WTC11 (cell line): ENCODE data around the gene CAMK2D. TPM values are rescaled to one million over a fixed set of nuclear protein-coding genes. Genes with fewer than 3 reads are reported as not detected.

ENCODE experiments used
- ATAC-seq: fragments of 200-7000 bp; cut with Tn5 transposase; 2 replicates; pipeline ENCODE4 v1.10.0; 2021; ENCODE audit warnings: mild to moderate bottlenecking, moderate library complexity
- CTCF ChIA-PET: fragments of 300-600 bp; sonication (Branson Sonifier 250); formaldehyde crosslinking; loops from one replicate; lab custom pipeline; 2021; ENCODE audit warnings: antibody characterized with exemption; lab: Charles Lee
- POLR2A ChIA-PET: fragments of 350-600 bp; sonication (Branson Sonifier 250); formaldehyde crosslinking; loops from one replicate; lab custom pipeline; 2021; ENCODE audit warnings: antibody characterized with exemption; lab: Charles Lee
- DNase-seq: peaks from one replicate; pipeline ENCODE4 v3.0.0; 2021; ENCODE audit warnings: low spot score
- H3K27ac Mint-ChIP-seq: 2 replicates; pipeline ENCODE4 v1.8.0; 2021; ENCODE audit warnings: mixed read lengths
- H3K27me3 Mint-ChIP-seq: 2 replicates; pipeline ENCODE4 v1.8.0; 2021; ENCODE audit warnings: low read depth, mild to moderate bottlenecking, moderate library complexity, mixed read lengths
- H3K36me3 Mint-ChIP-seq: 2 replicates; pipeline ENCODE4 v1.8.0; 2021; ENCODE audit warnings: mixed read lengths
- H3K4me1 Mint-ChIP-seq: 2 replicates; pipeline ENCODE4 v1.8.0; 2022; ENCODE audit warnings: mixed read lengths
- H3K4me3 Mint-ChIP-seq: 2 replicates; pipeline ENCODE4 v1.8.0; 2021; ENCODE audit warnings: mild to moderate bottlenecking, moderate library complexity, mixed read lengths
- H3K9me3 Mint-ChIP-seq: 2 replicates; pipeline ENCODE4 v1.8.0; 2021; ENCODE audit warnings: mixed read lengths
- CBFB ChIP-seq: sonication (generic); formaldehyde crosslinking; IDR thresholded peaks from 2 replicates; pipeline ENCODE4 v1.8.1; 2022; ENCODE audit warnings: mild to moderate bottlenecking, low read depth, missing genetic modification reagents
- ESRRA ChIP-seq: sonication (generic); formaldehyde crosslinking; IDR thresholded peaks from 2 replicates; pipeline ENCODE4 v1.8.1; 2022; ENCODE audit warnings: mild to moderate bottlenecking, missing genetic modification reagents, borderline replicate concordance
- HMGA2 ChIP-seq: fragments of 250-450 bp; sonication (Bioruptor Pico); IDR thresholded peaks from 2 replicates; pipeline ENCODE4 v1.4.0; 2021; ENCODE audit warnings: mild to moderate bottlenecking, moderate library complexity
- NFE2L1 ChIP-seq: sonication (generic); formaldehyde crosslinking; IDR thresholded peaks from 2 replicates; pipeline ENCODE4 v1.8.1; 2023; ENCODE audit warnings: missing genetic modification reagents
- NR3C1 ChIP-seq: sonication (generic); formaldehyde crosslinking; conservative IDR thresholded peaks from 2 replicates; pipeline ENCODE4 v1.8.1; 2023; ENCODE audit warnings: low read depth, mild to moderate bottlenecking, missing genetic modification reagents
- USF1 ChIP-seq: sonication (generic); formaldehyde crosslinking; IDR thresholded peaks from 2 replicates; pipeline ENCODE4 v1.8.0; 2022; ENCODE audit warnings: mild to moderate bottlenecking, missing genetic modification reagents
- ZNF219 ChIP-seq: sonication (generic); formaldehyde crosslinking; IDR thresholded peaks from 2 replicates; pipeline ENCODE4 v1.8.0; 2023; ENCODE audit warnings: missing genetic modification reagents, mild to moderate bottlenecking, borderline replicate concordance
- ZNF263 ChIP-seq: sonication (generic); formaldehyde crosslinking; IDR thresholded peaks from 2 replicates; pipeline ENCODE4 v1.8.1; 2022; ENCODE audit warnings: low read depth, mild to moderate bottlenecking, moderate library complexity, missing genetic modification reagents
- ZNF416 ChIP-seq: fragments of 250-450 bp; sonication (Bioruptor Pico); IDR thresholded peaks from 2 replicates; pipeline ENCODE4 v1.9.0; 2021; ENCODE audit warnings: mild to moderate bottlenecking, inconsistent platforms
- ZSCAN18 ChIP-seq: fragments of 250-450 bp; sonication (Bioruptor Pico); IDR thresholded peaks from 2 replicates; pipeline ENCODE4 v2.1.2; 2022; ENCODE audit warnings: mild to moderate bottlenecking, moderate library complexity
- total RNA-seq: library from RNA; stranded (reverse); gene quantifications from 3 replicates; pipeline ENCODE4 v1.2.3, GENCODE V29; 2021
- TF ChIP-seq, protein P1 (sequence below): fragments of 250-450 bp; sonication (Bioruptor Pico); IDR thresholded peaks from 2 replicates; pipeline ENCODE4 v1.9.0; 2021; ENCODE audit warnings: mild to moderate bottlenecking, borderline replicate concordance
- TF ChIP-seq, protein P2 (sequence below): sonication (generic); formaldehyde crosslinking; IDR thresholded peaks from 2 replicates; pipeline ENCODE4 v1.8.1; 2023; ENCODE audit warnings: mild to moderate bottlenecking, missing genetic modification reagents, moderate library complexity
- TF ChIP-seq, protein P3 (sequence below): sonication (generic); formaldehyde crosslinking; IDR thresholded peaks from 2 replicates; pipeline ENCODE4 v1.8.0; 2022; ENCODE audit warnings: mild to moderate bottlenecking, missing genetic modification reagents

CAMK2D gene
- total RNA-seq, 1 experiment from 2014 or later = 16.5 TPM

DNA sequence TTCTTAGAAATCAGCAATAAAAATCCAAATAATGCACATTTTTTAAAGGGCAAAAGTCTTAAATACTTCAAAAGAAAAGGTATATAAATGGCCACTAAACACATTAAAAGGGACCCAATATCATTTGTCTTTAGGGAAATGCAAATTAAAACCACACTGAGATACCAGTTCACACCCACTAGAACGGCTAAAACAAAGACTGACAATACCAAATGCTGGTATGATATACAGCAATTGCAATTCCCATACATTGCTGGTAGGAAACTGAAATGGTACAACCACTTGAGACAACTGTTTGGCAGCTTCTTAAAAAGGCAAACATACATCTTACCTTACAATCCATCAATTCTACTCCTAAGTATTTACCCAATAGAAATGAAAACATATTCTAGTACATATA lies 33.7 kb downstream of the CAMK2D start (continued):
- TF ChIP-seq, protein P1, sequence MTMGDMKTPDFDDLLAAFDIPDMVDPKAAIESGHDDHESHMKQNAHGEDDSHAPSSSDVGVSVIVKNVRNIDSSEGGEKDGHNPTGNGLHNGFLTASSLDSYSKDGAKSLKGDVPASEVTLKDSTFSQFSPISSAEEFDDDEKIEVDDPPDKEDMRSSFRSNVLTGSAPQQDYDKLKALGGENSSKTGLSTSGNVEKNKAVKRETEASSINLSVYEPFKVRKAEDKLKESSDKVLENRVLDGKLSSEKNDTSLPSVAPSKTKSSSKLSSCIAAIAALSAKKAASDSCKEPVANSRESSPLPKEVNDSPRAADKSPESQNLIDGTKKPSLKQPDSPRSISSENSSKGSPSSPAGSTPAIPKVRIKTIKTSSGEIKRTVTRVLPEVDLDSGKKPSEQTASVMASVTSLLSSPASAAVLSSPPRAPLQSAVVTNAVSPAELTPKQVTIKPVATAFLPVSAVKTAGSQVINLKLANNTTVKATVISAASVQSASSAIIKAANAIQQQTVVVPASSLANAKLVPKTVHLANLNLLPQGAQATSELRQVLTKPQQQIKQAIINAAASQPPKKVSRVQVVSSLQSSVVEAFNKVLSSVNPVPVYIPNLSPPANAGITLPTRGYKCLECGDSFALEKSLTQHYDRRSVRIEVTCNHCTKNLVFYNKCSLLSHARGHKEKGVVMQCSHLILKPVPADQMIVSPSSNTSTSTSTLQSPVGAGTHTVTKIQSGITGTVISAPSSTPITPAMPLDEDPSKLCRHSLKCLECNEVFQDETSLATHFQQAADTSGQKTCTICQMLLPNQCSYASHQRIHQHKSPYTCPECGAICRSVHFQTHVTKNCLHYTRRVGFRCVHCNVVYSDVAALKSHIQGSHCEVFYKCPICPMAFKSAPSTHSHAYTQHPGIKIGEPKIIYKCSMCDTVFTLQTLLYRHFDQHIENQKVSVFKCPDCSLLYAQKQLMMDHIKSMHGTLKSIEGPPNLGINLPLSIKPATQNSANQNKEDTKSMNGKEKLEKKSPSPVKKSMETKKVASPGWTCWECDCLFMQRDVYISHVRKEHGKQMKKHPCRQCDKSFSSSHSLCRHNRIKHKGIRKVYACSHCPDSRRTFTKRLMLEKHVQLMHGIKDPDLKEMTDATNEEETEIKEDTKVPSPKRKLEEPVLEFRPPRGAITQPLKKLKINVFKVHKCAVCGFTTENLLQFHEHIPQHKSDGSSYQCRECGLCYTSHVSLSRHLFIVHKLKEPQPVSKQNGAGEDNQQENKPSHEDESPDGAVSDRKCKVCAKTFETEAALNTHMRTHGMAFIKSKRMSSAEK = no peak
- TF ChIP-seq, protein P2, sequence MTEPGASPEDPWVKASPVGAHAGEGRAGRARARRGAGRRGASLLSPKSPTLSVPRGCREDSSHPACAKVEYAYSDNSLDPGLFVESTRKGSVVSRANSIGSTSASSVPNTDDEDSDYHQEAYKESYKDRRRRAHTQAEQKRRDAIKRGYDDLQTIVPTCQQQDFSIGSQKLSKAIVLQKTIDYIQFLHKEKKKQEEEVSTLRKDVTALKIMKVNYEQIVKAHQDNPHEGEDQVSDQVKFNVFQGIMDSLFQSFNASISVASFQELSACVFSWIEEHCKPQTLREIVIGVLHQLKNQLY (CRISPR knock-in tag) = no peak

GRCh38 chr4:113725963-113726362 lies 35.6 kb downstream of the CAMK2D start:
- Mint-ChIP-seq H3K36me3 (no peaks in the 10 kb centered on the region), H3K4me1 (no peaks in the 10 kb centered on the region), H3K4me3 (no peak overlapping the region), H3K27ac (no peak overlapping the region), H3K9me3 (no peaks in the 10 kb centered on the region), H3K27me3 (no peaks in the 10 kb centered on the region)
- TF ChIP-seq NFE2L1 (CRISPR knock-in tag) (no peak), HMGA2 (CRISPR knock-in tag) (no peak), ESRRA (CRISPR knock-in tag) (no peak), ZSCAN18 (CRISPR knock-in tag) (no peak), NR3C1 (CRISPR knock-in tag) (no peak), ZNF416 (CRISPR knock-in tag) (no peak), CBFB (no peak), ZNF263 (no peak), USF1 (CRISPR knock-in tag) (no peak), ZNF219 (CRISPR knock-in tag) (no peak)
- TF ChIP-seq, protein P3, sequence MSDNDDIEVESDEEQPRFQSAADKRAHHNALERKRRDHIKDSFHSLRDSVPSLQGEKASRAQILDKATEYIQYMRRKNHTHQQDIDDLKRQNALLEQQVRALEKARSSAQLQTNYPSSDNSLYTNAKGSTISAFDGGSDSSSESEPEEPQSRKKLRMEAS = no peak
- TF ChIP-seq, protein P1 = no peak
- CTCF ChIA-PET = interaction anchor here (0.7 kb wide), 1 partner anchor 178 kb away, joined by 3 read pairs; no protein-coding TSS in a partner anchor
- no peak for DNase-seq
- POLR2A ChIA-PET = no interaction called here
- ATAC-seq = no peak
